Lower leg skin (tissue), 3 donors: ENCODE results near the gene C8G.

Source experiments
- POLR2A ChIP-seq, 2 donors: fragments of 450-650 bp; IDR thresholded peaks; one replicate each; pipeline ENCODE4 v1.6.1; 2016 to 2017; ENCODE audit warnings: antibody characterized with exemption in 2 of 2, mild to moderate bottlenecking in 1 of 2, moderate library complexity in 1 of 2
- TF ChIP-seq, protein P1 (sequence below), 3 donors: fragments of 450-650 bp; IDR thresholded peaks; one replicate each; pipeline ENCODE4 v1.5.1; 2016; ENCODE audit warnings: antibody characterized with exemption in 3 of 3, mild to moderate bottlenecking in 3 of 3, moderate library complexity in 2 of 3

DNA sequence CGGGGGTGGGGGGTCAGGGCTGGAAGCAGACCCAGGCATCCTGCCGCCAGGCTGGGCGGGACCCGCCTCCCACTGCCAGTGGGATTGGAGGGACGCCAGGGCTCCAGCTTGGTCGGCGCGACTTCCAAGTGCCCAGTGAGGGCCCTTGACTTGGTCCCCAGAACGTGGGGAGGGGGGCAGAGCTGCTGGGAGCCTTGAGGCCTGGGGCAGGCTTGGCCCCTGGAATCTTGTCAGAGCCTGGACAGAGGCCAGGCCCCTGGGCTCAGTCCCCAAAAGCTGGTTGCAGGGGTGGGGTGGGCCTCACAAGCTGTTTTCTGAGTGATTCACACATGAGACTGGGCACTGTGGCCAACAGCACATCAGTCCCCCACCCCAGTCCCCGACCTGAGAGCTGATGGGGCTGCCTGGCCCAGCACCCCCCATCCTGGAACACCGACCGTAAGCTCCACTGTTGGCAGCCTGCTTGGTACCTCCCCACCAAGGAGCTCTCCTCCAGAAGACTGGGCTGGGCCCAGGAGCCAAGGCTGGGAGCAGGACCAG, 50.8 kb downstream of the C8G start:
- TF ChIP-seq, protein P1, sequence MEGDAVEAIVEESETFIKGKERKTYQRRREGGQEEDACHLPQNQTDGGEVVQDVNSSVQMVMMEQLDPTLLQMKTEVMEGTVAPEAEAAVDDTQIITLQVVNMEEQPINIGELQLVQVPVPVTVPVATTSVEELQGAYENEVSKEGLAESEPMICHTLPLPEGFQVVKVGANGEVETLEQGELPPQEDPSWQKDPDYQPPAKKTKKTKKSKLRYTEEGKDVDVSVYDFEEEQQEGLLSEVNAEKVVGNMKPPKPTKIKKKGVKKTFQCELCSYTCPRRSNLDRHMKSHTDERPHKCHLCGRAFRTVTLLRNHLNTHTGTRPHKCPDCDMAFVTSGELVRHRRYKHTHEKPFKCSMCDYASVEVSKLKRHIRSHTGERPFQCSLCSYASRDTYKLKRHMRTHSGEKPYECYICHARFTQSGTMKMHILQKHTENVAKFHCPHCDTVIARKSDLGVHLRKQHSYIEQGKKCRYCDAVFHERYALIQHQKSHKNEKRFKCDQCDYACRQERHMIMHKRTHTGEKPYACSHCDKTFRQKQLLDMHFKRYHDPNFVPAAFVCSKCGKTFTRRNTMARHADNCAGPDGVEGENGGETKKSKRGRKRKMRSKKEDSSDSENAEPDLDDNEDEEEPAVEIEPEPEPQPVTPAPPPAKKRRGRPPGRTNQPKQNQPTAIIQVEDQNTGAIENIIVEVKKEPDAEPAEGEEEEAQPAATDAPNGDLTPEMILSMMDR (IDR thresholded peaks at IDR 0.05), result no peak
- TF ChIP-seq POLR2A (IDR thresholded peaks at IDR 0.05), result no peak
